Endothelial cell of umbilical vein (primary cell): ENCODE data around the gene FOXF1. TPM values are rescaled to one million over a fixed set of nuclear protein-coding genes. Genes with fewer than 3 reads are reported as not detected.

ENCODE experiments used
- BruUV-seq: library from RNA; stranded (reverse); fragments of 400-500 nt; replicated peaks from 2 replicates; lab custom pipeline; 2021; lab: Mats Ljungman, UMichigan
- CTCF ChIA-PET: fragments of 300-600, 350-600 bp; sonication (Branson Sonifier 250); formaldehyde crosslinking; loops from one replicate; lab custom pipeline; 2021; ENCODE audit warnings: antibody characterized with exemption, inconsistent platforms; lab: Charles Lee
- POLR2A ChIA-PET: fragments of 300-600, 350-600 bp; sonication (Branson Sonifier 250); formaldehyde crosslinking; loops from one replicate; lab custom pipeline; 2021; ENCODE audit warnings: antibody characterized with exemption, inconsistent platforms; lab: Charles Lee
- DNase-seq: peaks from one replicate; pipeline ENCODE4 v3.0.0-alpha.2; 2011; ENCODE audit warnings: low read depth, low spot score
- FAIRE-seq: peaks from 2 replicates; lab custom pipeline; 2011; peaks lifted over from hg19 to GRCh38; lab: Jason Lieb, UNC
- H2AFZ ChIP-seq: 2 replicates; pipeline ENCODE4 v1.6.0; 2012; ENCODE audit warnings: low read depth, low read length, control low read depth, inconsistent platforms
- H3K27ac ChIP-seq: 2 replicates; pipeline ENCODE4 v1.5.1; 2011; ENCODE audit warnings: low read depth, mild to moderate bottlenecking, control low read depth, low read length, moderate library complexity; ENCODE audit not compliant: insufficient read depth
- H3K27me3 ChIP-seq, 2 experiments: 2 replicates each; pipeline versions ENCODE4 v1.6.0 to v1.6.1; 2011; ENCODE audit warnings: low read length in 2 of 2, mixed read lengths in 1 of 2; ENCODE audit not compliant: control insufficient read depth in 2 of 2, insufficient read depth in 2 of 2
- H3K36me3 ChIP-seq, 2 experiments: 2 replicates in 1 of 2; 3 replicates in 1 of 2; pipeline ENCODE4 v1.5.1; 2011; ENCODE audit warnings: low read length in 2 of 2, mild to moderate bottlenecking in 1 of 2, moderate library complexity in 1 of 2; ENCODE audit not compliant: control insufficient read depth in 2 of 2, insufficient read depth in 2 of 2; ENCODE audit errors: extremely low read depth in 1 of 2
- H3K4me1 ChIP-seq: 3 replicates; pipeline ENCODE4 v1.5.1; 2011; ENCODE audit warnings: mild to moderate bottlenecking, low read length; ENCODE audit not compliant: control insufficient read depth, insufficient read depth; ENCODE audit errors: extremely low read depth
- H3K4me2 ChIP-seq: 2 replicates; pipeline ENCODE4 v1.6.1; 2011; ENCODE audit warnings: low read length, control low read depth, mixed read lengths; ENCODE audit not compliant: insufficient read depth
- H3K4me3 ChIP-seq, 3 experiments: fragments of 200-600 bp in 1 of 3; sonication (generic), shearing (Covaris generic) in 1 of 3; replicated peaks in 1 of 3; 2 replicates each; pipeline ENCODE4 v1.5.1; 2011 to 2016; ENCODE audit warnings: control low read depth in 3 of 3, low read length in 3 of 3, mild to moderate bottlenecking in 2 of 3, inconsistent platforms in 1 of 3, low read depth in 1 of 3, moderate library complexity in 1 of 3; ENCODE audit not compliant: insufficient read depth in 1 of 3
- H3K79me2 ChIP-seq: 2 replicates; pipeline ENCODE4 v1.6.0; 2012; ENCODE audit warnings: low read length, inconsistent platforms; ENCODE audit not compliant: control insufficient read depth, insufficient read depth
- H3K9ac ChIP-seq: replicated peaks from 2 replicates; pipeline ENCODE3; 2011; ENCODE audit warnings: low read length, control low read depth; ENCODE audit not compliant: insufficient read depth; ENCODE audit errors: extremely low read depth
- H3K9me1 ChIP-seq: replicated peaks from 3 replicates; pipeline ENCODE4 v1.6.0; 2011; ENCODE audit warnings: mild to moderate bottlenecking, low read length; ENCODE audit not compliant: control insufficient read depth, insufficient read depth; ENCODE audit errors: extremely low read depth
- H3K9me3 ChIP-seq: replicated peaks from 2 replicates; pipeline ENCODE4 v1.5.1; 2012; ENCODE audit warnings: low read length, inconsistent platforms; ENCODE audit not compliant: control insufficient read depth, insufficient read depth
- H4K20me1 ChIP-seq: replicated peaks from 2 replicates; pipeline ENCODE3; 2011; ENCODE audit warnings: mild to moderate bottlenecking, low read length; ENCODE audit not compliant: control insufficient read depth, insufficient read depth; ENCODE audit errors: extremely low read depth
- EZH2 ChIP-seq: IDR thresholded peaks from 2 replicates; pipeline ENCODE4 v1.6.1; 2012; ENCODE audit warnings: borderline replicate concordance, low read depth, mild to moderate bottlenecking, moderate library complexity, low read length, inconsistent platforms; ENCODE audit not compliant: severe bottlenecking
- FOS ChIP-seq: IDR thresholded peaks from 2 replicates; pipeline ENCODE4 v1.6.1; 2011; ENCODE audit warnings: mild to moderate bottlenecking, low read length, moderate library complexity, borderline replicate concordance; ENCODE audit not compliant: insufficient read depth
- GATA2 ChIP-seq: IDR thresholded peaks from 2 replicates; pipeline ENCODE4 v1.7.0; 2011; ENCODE audit warnings: low read depth, mild to moderate bottlenecking, moderate library complexity, mixed read lengths, low read length; ENCODE audit not compliant: insufficient read length, insufficient read depth
- JUN ChIP-seq: IDR thresholded peaks from 2 replicates; pipeline ENCODE4 v1.6.1; 2011; ENCODE audit warnings: borderline replicate concordance, low read depth; ENCODE audit not compliant: insufficient read length, insufficient read depth
- MAX ChIP-seq: IDR thresholded peaks from 2 replicates; pipeline ENCODE4 v1.6.1; 2011; ENCODE audit not compliant: insufficient read depth, insufficient read length
- POLR2A ChIP-seq: IDR thresholded peaks from 2 replicates; pipeline ENCODE4 v1.6.1; 2012; ENCODE audit warnings: low read depth, mild to moderate bottlenecking, control low read depth, low read length
- POLR2AphosphoS5 ChIP-seq: IDR thresholded peaks from 2 replicates; pipeline ENCODE4 v1.6.1; 2012; ENCODE audit warnings: low read depth, mild to moderate bottlenecking, control low read depth, low read length, moderate library complexity; ENCODE audit not compliant: insufficient read depth
- dilution Hi-C: fragments of 300-500 bp; cut with MboI; formaldehyde crosslinking; loops from one replicate; pipeline ENCODE4 v1.15.0; 2019; ENCODE audit warnings: low sequenced_read_pairs; ENCODE audit not compliant: extremely low pct_ligation_motif_present
- intact Hi-C: fragments of 100-400 bp; cut with micrococcal nuclease; formaldehyde crosslinking; loops from one replicate; pipeline ENCODE4 v1.10.0; 2022
- polyA plus RNA-seq, 4 experiments: library from polyadenylated mRNA; depleted of rRNA in 3 of 4; stranded (reverse) in 3 of 4; unstranded in 1 of 4; fragments of >200 nt; gene quantifications; 2 replicates each; pipeline versions ENCODE4 v1.2.1 to v1.2.3, GENCODE V29; 2011 to 2012; ENCODE audit warnings: missing spikeins in 1 of 4
- total RNA-seq: library from RNA; stranded (reverse); gene quantifications from 2 replicates; pipeline ENCODE4 v1.2.3, GENCODE V29; 2021
- TF ChIP-seq, protein P1 (sequence below), 2 donors: IDR thresholded peaks; 1 replicate in 1 of 2; 2 replicates in 1 of 2; pipeline ENCODE4 v1.5.1; 2011; ENCODE audit warnings: low read length in 2 of 2, mild to moderate bottlenecking in 2 of 2, moderate library complexity in 2 of 2, control low read depth in 1 of 2, inconsistent platforms in 1 of 2, low read depth in 1 of 2; ENCODE audit not compliant: insufficient read depth in 1 of 2; ENCODE audit errors: extremely low read depth in 1 of 2

The FOXF1 gene
- total and polyA plus RNA-seq, 2 donors (not counting 3 experiments of a cell fraction or from before 2014, with no cell fraction given): 1.0 to 1.1 TPM

- intact Hi-C loops (no loop called here), dilution Hi-C loops (no loop called here)
- DNase-seq (no peak), FAIRE-seq (no peak)
- H4K20me1 ChIP-seq: no peaks in the 10 kb centered on the region
- ChIA-PET POLR2A (no interaction called here), CTCF (no interaction called here)
- H3K4me2 ChIP-seq: no peak overlapping the region
- BruUV-seq: no TSS peak
- H2AFZ ChIP-seq: no peak overlapping the region
- H3K4me3 ChIP-seq: no peak overlapping the region
- no peaks in the 10 kb centered on the region for H3K9me1 ChIP-seq
- H3K9me3 ChIP-seq: no peaks in the 10 kb centered on the region
- H3K27me3 ChIP-seq: peaks cover 15 to 19% of the 10 kb centered on the region in 2 experiments
- TF ChIP-seq, protein P1, sequence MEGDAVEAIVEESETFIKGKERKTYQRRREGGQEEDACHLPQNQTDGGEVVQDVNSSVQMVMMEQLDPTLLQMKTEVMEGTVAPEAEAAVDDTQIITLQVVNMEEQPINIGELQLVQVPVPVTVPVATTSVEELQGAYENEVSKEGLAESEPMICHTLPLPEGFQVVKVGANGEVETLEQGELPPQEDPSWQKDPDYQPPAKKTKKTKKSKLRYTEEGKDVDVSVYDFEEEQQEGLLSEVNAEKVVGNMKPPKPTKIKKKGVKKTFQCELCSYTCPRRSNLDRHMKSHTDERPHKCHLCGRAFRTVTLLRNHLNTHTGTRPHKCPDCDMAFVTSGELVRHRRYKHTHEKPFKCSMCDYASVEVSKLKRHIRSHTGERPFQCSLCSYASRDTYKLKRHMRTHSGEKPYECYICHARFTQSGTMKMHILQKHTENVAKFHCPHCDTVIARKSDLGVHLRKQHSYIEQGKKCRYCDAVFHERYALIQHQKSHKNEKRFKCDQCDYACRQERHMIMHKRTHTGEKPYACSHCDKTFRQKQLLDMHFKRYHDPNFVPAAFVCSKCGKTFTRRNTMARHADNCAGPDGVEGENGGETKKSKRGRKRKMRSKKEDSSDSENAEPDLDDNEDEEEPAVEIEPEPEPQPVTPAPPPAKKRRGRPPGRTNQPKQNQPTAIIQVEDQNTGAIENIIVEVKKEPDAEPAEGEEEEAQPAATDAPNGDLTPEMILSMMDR (IDR thresholded peaks at IDR 0.05; ENCODE audit: extremely low read depth in 1 of 2, insufficient read depth in 1 of 2, low read depth in 1 of 2, low read length in 2 of 2): no peak
- no peak for TF ChIP-seq POLR2A
- TF ChIP-seq JUN: no peak
- TF ChIP-seq POLR2AphosphoS5: no peak
- no peak for TF ChIP-seq FOS
- TF ChIP-seq EZH2: no peak
- no peak for TF ChIP-seq MAX
- TF ChIP-seq GATA2: no peak
- H3K27ac ChIP-seq: no peak overlapping the region
- no peaks in the 10 kb centered on the region for H3K79me2 ChIP-seq
- no peaks in the 10 kb centered on the region for H3K4me1 ChIP-seq
- no peak overlapping the region for H3K9ac ChIP-seq
- no peaks in the 10 kb centered on the region for H3K36me3 ChIP-seq
Measured at GRCh38 chr16:86462334-86463084, 47.8 kb upstream of the FOXF1 start.
